Right atrium auricular region (tissue), 2 donors: ENCODE data around the gene NANS. TPM values are rescaled to one million over a fixed set of nuclear protein-coding genes. Genes with fewer than 3 reads are reported as not detected.
"Not testable (repeated sequence)": the region's sequence is repeated elsewhere in the genome, so short reads cannot be mapped to it uniquely, and the experiment has no call there.

ENCODE experiments used
- DNase-seq: peaks from one replicate; pipeline ENCODE4 v3.0.0-alpha.2; 2019; ENCODE audit warnings: low spot score
- H3K27ac ChIP-seq, 2 donors: fragments of 200-600 bp; sonication (generic); 1 replicate in 1 of 2; 2 replicates in 1 of 2; pipeline ENCODE4 v1.5.1; 2016 to 2019
- H3K27me3 ChIP-seq, 2 donors: fragments of 200-600 bp; sonication (generic); one replicate each; pipeline versions ENCODE4 v1.5.1 to v1.6.0; 2017 to 2019
- H3K36me3 ChIP-seq: fragments of 200-600 bp; sonication (generic); one replicate; pipeline ENCODE4 v1.5.1; 2016
- H3K4me1 ChIP-seq, 2 donors: fragments of 200-600 bp; sonication (generic); one replicate each; pipeline versions ENCODE4 v1.5.1 to v1.6.0; 2017 to 2019
- H3K4me3 ChIP-seq, 2 donors: fragments of 200-600 bp; sonication (generic); 1 replicate in 1 of 2; 2 replicates in 1 of 2; pipeline ENCODE4 v1.5.1; 2017 to 2019; ENCODE audit warnings: mild to moderate bottlenecking in 1 of 2, moderate library complexity in 1 of 2
- H3K9me3 ChIP-seq, 2 donors: fragments of 200-600 bp; sonication (generic); one replicate each; pipeline ENCODE4 v1.5.1; 2019
- total RNA-seq, 2 donors: library from RNA; depleted of rRNA; stranded (reverse); fragments of >200 nt; gene quantifications; one replicate each; pipeline ENCODE4 v1.1.0, GENCODE V29; 2016
- TF ChIP-seq, protein P1 (sequence below), 2 donors: fragments of 200-600 bp; sonication (generic); IDR thresholded peaks; one replicate each; pipeline ENCODE4 v1.5.1; 2019; ENCODE audit warnings: antibody characterized with exemption in 2 of 2

Gene NANS
- total RNA-seq, 2 donors from 2014 or later = 27.4 to 35.5 TPM

DNA sequence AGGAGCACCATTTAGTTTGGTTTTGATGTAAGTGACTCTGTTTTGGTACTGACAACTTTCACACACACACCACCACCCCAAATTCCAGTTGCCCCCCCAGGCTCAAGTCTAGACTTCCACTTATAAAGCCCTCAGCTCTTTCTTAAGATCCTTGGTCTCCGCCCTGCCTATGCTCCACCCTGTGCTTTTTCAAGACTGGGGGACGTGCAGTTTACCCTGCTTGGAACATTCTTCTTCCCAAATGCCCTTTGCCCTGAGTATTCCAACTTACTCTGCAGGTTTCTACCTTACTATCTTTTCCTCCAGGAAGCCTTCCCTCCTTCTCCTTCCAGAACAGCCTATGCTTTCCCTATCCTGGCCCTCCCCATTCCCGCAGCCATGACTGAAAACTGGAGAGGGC is 63.9 kb downstream of the NANS start:
- H3K36me3 ChIP-seq = no peaks in the 10 kb centered on the region
- no peaks in the 10 kb centered on the region for H3K9me3 ChIP-seq
- no peak for DNase-seq
- H3K4me3 ChIP-seq = no peak overlapping the region
- H3K4me1 ChIP-seq = peaks cover 0 to 10% of the 10 kb centered on the region in 2 donors
- peak overlapping the region; percentile 23 to 46 for H3K27ac ChIP-seq
- TF ChIP-seq, protein P1, sequence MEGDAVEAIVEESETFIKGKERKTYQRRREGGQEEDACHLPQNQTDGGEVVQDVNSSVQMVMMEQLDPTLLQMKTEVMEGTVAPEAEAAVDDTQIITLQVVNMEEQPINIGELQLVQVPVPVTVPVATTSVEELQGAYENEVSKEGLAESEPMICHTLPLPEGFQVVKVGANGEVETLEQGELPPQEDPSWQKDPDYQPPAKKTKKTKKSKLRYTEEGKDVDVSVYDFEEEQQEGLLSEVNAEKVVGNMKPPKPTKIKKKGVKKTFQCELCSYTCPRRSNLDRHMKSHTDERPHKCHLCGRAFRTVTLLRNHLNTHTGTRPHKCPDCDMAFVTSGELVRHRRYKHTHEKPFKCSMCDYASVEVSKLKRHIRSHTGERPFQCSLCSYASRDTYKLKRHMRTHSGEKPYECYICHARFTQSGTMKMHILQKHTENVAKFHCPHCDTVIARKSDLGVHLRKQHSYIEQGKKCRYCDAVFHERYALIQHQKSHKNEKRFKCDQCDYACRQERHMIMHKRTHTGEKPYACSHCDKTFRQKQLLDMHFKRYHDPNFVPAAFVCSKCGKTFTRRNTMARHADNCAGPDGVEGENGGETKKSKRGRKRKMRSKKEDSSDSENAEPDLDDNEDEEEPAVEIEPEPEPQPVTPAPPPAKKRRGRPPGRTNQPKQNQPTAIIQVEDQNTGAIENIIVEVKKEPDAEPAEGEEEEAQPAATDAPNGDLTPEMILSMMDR (IDR thresholded peaks at IDR 0.05) = no peak
- H3K27me3 ChIP-seq = no peaks in the 10 kb centered on the region

DNA sequence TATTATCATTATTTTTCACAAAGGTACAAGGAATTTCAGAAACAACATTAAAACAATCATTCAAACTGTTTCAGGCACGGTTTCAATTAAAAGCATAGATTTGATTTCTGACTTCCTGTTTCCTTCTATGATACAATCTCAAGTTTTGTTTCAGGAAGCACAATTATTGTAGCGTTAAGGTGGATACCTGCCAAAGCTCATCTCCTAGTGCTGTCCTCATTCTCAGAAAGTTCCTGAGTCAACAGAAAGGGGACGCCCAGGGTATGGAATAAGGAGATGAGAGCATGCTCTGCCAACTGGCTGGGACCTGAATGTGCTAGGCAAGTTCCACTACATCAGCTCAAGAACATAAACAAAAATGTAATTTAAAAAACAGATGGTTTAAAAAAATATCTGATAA is 64.5 kb downstream of the NANS start:
- no peaks in the 10 kb centered on the region for H3K27me3 ChIP-seq
- peak overlapping the region in 1 of 2 donors; percentile 23 for H3K27ac ChIP-seq
- no peaks in the 10 kb centered on the region for H3K36me3 ChIP-seq
- no peaks in the 10 kb centered on the region for H3K9me3 ChIP-seq
- peaks cover 0 to 10% of the 10 kb centered on the region in 2 donors for H3K4me1 ChIP-seq
- DNase-seq = no peak
- TF ChIP-seq, protein P1 (IDR thresholded peaks at IDR 0.05) = peak in 1 of 2 donors; percentile 24
- no peak overlapping the region for H3K4me3 ChIP-seq

DNA sequence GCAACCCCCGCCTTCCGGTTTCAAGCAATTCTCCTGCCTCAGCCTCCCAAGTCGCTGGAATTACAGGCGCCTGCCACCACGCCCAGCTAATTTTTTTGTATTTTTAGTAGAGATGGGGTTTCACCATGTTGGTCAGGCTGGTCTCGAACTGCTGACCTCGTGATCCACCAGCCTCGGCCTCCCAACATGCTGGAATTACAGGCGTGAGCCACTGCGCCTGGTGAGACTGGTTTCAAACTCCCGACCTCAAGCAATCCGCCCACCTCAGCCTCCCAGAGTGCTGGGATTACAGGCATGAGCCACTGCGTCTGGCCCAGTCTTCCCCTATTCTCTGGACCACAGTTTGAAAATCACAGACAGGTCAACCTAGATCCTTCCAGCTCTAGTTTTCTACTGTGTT is 67.6 kb downstream of the NANS start:
- H3K36me3 ChIP-seq, H3K9me3 ChIP-seq, H3K4me3 ChIP-seq, H3K27ac ChIP-seq, H3K27me3 ChIP-seq, DNase-seq: not testable (repeated sequence)
- H3K4me1 ChIP-seq = peaks cover 0 to 10% of the 10 kb centered on the region in 2 donors

DNA sequence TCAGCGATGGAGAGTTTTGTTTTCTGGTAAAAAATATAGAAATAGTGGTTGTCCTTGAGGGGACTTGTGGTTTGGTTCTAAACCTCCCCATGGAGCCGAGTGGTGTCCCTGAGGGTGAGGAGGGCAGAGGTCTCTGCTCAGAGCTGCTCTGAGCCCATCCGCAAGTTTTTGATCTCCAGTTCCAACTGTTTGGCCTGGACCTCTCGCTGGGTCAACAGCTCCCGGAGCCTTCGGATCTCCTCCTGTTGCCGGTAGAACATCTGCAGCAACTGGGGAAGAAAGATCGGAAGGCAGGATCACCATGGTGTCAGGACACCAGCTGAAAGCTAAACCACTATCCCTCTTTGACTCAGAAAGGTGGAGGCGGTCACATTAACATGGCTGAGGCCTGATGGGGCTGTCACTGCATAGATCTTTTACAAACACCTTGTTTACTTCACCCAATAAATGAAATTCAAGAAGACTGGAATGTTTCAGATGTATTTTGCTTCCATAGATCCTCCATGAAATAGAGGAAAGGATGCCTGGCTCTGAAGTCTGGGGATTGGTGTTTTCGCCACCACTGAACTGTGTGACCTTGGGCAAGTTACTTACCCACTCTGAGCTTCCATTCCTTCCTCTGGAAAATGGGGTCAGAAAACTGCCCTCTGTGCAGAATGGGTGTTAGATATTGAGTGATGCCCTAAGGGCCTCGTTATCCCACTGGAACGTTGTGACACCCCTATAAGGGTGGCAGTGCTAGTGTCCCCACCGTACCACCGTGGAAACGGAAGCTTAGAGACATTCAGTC is 68.3 kb downstream of the NANS start:
- H3K27ac ChIP-seq = no peak overlapping the region
- TF ChIP-seq, protein P1 (IDR thresholded peaks at IDR 0.05) = no peak
- no peaks in the 10 kb centered on the region for H3K9me3 ChIP-seq
- H3K4me3 ChIP-seq = no peak overlapping the region
- H3K36me3 ChIP-seq = no peaks in the 10 kb centered on the region
- no peaks in the 10 kb centered on the region for H3K27me3 ChIP-seq
- no peak for DNase-seq
- peaks cover 0 to 10% of the 10 kb centered on the region in 2 donors for H3K4me1 ChIP-seq

DNA sequence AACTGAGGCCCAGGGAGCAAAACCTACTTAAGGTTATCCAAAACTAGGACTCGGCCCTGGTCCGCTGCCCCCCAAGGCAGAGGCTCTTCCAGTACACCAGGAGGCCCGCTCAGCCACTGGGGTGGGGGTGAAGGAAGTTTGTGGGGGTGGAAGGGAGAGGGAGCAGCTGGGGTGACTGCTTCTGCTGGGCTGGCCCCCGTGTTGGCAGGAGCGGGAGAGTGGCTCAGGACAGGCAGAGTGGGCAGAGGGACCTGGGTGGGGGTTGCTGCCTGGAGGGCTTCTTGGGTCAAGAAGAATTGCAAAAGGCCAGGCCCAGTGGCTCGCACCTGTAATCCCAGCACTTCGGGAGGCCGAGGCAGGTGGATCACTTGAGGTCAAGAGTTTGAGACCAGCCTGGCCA is 70.7 kb downstream of the NANS start:
- Histone ChIP-seq H3K4me3 (no peak overlapping the region), H3K4me1 (peaks cover 0 to under 1% of the 10 kb centered on the region in 2 donors), H3K36me3 (no peaks in the 10 kb centered on the region), H3K27me3 (no peaks in the 10 kb centered on the region), H3K27ac (no peak overlapping the region), H3K9me3 (no peaks in the 10 kb centered on the region)
- TF ChIP-seq, protein P1 (IDR thresholded peaks at IDR 0.05) = no peak
- no peak for DNase-seq

- H3K9me3 ChIP-seq = no peaks in the 10 kb centered on the region
- H3K27me3 ChIP-seq = no peaks in the 10 kb centered on the region
- TF ChIP-seq, protein P1 (IDR thresholded peaks at IDR 0.05) = no peak
- H3K4me3 ChIP-seq = no peak overlapping the region
- H3K36me3 ChIP-seq = no peaks in the 10 kb centered on the region
- DNase-seq = no peak
- H3K4me1 ChIP-seq = no peaks in the 10 kb centered on the region
- H3K27ac ChIP-seq = no peak overlapping the region
Observed at GRCh38 chr9:98128316-98128715, 71.8 kb downstream of the NANS start.
